ENCODE measurements around the gene TSPEAR. TPM values are rescaled to one million over a fixed set of nuclear protein-coding genes. Genes with fewer than 3 reads are reported as not detected.

TSPEAR gene
- total RNA-seq, 2 donors from 2014 or later = 0.85 TPM; not detected in 1

- Histone ChIP-seq H3K4me1 (replicated peaks) (no peaks in the 10 kb centered on the region), H3K9me3 (no peaks in the 10 kb centered on the region), H3K27me3 (replicated peaks; ENCODE audit: insufficient read depth) (no peaks in the 10 kb centered on the region), H3K4me3 (no peak overlapping the region), H3K36me3 (no peaks in the 10 kb centered on the region), H3K27ac (no peak overlapping the region)
- WGBS = 85% methylated on average over 2 of the region's 2 CpGs
- TF ChIP-seq, protein P1, sequence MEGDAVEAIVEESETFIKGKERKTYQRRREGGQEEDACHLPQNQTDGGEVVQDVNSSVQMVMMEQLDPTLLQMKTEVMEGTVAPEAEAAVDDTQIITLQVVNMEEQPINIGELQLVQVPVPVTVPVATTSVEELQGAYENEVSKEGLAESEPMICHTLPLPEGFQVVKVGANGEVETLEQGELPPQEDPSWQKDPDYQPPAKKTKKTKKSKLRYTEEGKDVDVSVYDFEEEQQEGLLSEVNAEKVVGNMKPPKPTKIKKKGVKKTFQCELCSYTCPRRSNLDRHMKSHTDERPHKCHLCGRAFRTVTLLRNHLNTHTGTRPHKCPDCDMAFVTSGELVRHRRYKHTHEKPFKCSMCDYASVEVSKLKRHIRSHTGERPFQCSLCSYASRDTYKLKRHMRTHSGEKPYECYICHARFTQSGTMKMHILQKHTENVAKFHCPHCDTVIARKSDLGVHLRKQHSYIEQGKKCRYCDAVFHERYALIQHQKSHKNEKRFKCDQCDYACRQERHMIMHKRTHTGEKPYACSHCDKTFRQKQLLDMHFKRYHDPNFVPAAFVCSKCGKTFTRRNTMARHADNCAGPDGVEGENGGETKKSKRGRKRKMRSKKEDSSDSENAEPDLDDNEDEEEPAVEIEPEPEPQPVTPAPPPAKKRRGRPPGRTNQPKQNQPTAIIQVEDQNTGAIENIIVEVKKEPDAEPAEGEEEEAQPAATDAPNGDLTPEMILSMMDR (IDR thresholded peaks at IDR 0.05) = no peak
- no peak for TF ChIP-seq POLR2AphosphoS5 (IDR thresholded peaks at IDR 0.05)
- no peak for TF ChIP-seq POLR2A (IDR thresholded peaks at IDR 0.05)
- DNase-seq (ENCODE audit: low spot score) = no peak
- intact Hi-C loops (cut with DNase I) = no loop called here
Measured at GRCh38 chr21:44524414-44525371, 186.7 kb downstream of the TSPEAR start.

DNA sequence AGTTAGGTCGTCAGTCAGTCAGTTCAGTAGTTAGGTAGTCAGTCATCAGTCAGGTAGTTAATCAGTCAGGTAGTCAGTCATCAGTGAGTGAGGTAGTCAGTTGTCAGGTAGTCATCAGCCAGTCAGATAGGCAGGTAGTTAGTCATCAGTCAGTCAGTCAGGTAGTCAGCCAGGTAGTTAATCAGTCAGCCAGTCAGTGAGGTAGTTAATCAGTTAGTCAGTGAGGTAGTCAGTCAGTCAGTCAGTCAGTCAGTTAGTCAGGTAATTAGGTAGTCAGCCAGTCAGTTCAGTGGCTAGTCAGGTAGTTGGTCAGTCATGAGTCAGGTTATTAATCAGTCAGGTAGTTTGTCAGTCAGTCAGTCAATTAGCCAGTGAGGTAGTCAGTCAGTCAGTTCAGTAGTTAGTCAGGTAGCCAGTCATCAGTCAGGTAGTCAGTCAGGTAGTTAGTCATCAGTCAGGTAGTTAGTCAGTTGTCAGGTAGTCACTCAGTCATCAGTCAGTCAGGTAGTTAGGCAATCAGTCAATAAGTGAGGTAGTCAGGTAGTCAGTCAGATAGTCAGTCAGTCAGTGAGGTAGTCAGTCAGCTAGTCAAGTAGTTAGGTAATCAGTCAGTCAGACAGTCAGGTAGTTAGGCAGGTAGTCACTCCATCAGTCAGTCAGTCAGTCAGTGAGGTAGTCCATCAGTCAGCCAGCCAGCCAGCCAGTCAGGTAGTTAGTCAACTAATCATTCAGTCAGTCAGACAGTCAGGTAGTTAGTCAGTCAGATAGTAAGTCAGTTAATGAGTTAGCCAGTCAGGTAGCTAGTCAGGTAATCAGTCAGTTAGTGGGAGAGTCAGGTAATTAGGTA, 187.6 kb downstream of the TSPEAR start:
- TF ChIP-seq POLR2A (IDR thresholded peaks at IDR 0.05) = no peak
- no peak for TF ChIP-seq POLR2AphosphoS5 (IDR thresholded peaks at IDR 0.05)
- TF ChIP-seq, protein P1 (IDR thresholded peaks at IDR 0.05) = no peak
- H3K9me3 ChIP-seq = no peaks in the 10 kb centered on the region
- intact Hi-C loops (cut with DNase I) = no loop called here
- WGBS = 86% methylated on average over 1 of the region's 1 CpG
- no peaks in the 10 kb centered on the region for H3K4me1 ChIP-seq (replicated peaks)
- no peaks in the 10 kb centered on the region for H3K36me3 ChIP-seq
- no peaks in the 10 kb centered on the region for H3K27me3 ChIP-seq (replicated peaks; ENCODE audit: insufficient read depth)
- no peak overlapping the region for H3K27ac ChIP-seq
- DNase-seq (ENCODE audit: low spot score) = no peak
- no peak overlapping the region for H3K4me3 ChIP-seq

DNA sequence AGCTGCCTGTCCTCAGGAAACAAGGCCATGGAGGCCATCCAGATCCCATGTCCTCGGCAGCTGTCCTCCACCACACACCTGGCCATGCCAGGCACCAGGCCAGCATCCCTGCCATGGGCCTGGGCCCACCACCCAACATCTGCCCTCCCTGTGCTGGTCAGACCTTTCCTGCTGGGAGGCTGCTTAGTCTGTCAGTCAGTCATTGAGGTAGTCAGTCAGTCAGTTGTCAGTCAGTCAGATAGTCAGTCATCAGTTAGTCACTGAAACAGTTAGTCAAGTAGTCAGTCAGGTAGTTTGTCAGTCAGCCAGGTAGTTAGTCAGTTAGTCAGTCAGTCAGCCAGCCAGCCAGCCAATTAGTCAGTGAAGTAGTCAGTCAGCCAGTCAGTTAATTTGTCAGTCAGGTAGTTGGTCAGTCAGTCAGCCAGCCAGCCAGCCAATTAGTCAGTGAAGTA, 188.6 kb downstream of the TSPEAR start:
- no peak overlapping the region for H3K4me3 ChIP-seq
- no peaks in the 10 kb centered on the region for H3K4me1 ChIP-seq (replicated peaks)
- H3K27me3 ChIP-seq (replicated peaks; ENCODE audit: insufficient read depth) = no peaks in the 10 kb centered on the region
- 88% methylated on average over 1 of the region's 1 CpG for WGBS
- H3K36me3 ChIP-seq = no peaks in the 10 kb centered on the region
- H3K9me3 ChIP-seq = no peaks in the 10 kb centered on the region
- no peak for TF ChIP-seq POLR2AphosphoS5 (IDR thresholded peaks at IDR 0.05)
- TF ChIP-seq, protein P1 (IDR thresholded peaks at IDR 0.05) = no peak
- intact Hi-C loops (cut with DNase I) = no loop called here
- no peak for DNase-seq (ENCODE audit: low spot score)
- H3K27ac ChIP-seq = no peak overlapping the region

DNA sequence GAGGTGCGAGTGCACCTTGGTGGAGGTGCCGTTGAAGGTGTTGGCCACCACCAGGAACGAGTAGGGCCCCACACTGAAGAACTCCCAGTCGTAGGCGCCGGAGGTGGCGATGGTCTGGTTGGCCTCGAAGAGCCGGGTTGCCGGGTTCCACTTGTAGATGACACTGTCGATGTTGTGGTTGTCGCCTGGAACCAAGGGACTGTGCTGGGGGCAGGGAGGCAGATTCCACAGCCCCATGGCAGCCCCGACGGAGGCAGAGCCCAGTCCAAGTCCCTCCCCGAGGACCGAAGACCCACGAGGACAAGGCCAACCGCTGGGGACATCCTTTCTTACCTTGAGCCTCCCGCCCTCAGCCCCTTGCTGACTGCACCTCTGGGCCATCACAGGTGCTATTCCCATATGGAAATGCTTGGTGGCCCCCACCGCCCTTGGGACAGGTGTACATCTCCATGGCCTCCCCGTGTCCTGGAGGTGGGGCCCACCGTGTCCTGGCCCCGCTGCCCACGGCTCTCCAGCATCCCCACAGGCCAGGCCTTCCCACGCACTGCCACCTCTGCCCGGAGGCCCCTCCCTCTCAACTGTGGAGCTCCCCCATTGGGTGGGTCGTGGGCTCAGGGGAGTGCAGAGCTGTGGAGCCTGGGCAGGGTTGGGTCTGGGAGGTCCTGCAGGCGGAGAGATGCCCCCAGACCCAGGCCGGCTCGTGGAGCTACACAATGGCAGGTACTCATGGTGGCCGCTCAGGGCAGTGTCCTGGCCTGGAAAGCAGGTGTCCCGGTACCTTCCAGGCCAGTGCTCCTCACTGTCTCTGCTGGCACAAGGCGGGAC, 189.2 kb downstream of the TSPEAR start:
- intact Hi-C loops (cut with DNase I) = no loop called here
- Histone ChIP-seq H3K4me1 (replicated peaks) (no peaks in the 10 kb centered on the region), H3K27me3 (replicated peaks; ENCODE audit: insufficient read depth) (no peaks in the 10 kb centered on the region), H3K36me3 (no peaks in the 10 kb centered on the region), H3K4me3 (no peak overlapping the region), H3K9me3 (no peaks in the 10 kb centered on the region), H3K27ac (no peak overlapping the region)
- DNase-seq (ENCODE audit: low spot score) = no peak
- TF ChIP-seq POLR2AphosphoS5 (IDR thresholded peaks at IDR 0.05) (no peak), POLR2A (IDR thresholded peaks at IDR 0.05) (no peak)
- TF ChIP-seq, protein P1 (IDR thresholded peaks at IDR 0.05) = no peak
- WGBS = 89% methylated on average over 31 of the region's 33 CpGs

Data from prostate gland (tissue), 2 donors.